IPS-18a (cell line): ENCODE data around the gene POLG.
A peak's percentile ranks its signal among the peaks of the same experiment; 100 is the strongest.

Experiments used
- H3K27ac ChIP-seq: one replicate; pipeline ENCODE4 v1.5.1; 2013; ENCODE audit warnings: low read length
- H3K27me3 ChIP-seq: one replicate; pipeline ENCODE4 v1.6.1; 2013; ENCODE audit warnings: mild to moderate bottlenecking, low read length; ENCODE audit not compliant: control insufficient read depth, insufficient read depth
- H3K36me3 ChIP-seq: one replicate; pipeline ENCODE4 v1.6.1; 2013; ENCODE audit warnings: low read depth, low read length; ENCODE audit not compliant: control insufficient read depth
- H3K4me1 ChIP-seq: one replicate; pipeline ENCODE4 v1.6.1; 2013; ENCODE audit warnings: low read depth, low read length; ENCODE audit not compliant: control insufficient read depth
- H3K4me3 ChIP-seq: one replicate; pipeline ENCODE4 v1.5.1; 2013; ENCODE audit warnings: low read length
- H3K9ac ChIP-seq: one replicate; pipeline ENCODE4 v1.6.1; 2013; ENCODE audit warnings: mild to moderate bottlenecking, low read length, moderate library complexity
- H3K9me3 ChIP-seq: one replicate; pipeline ENCODE4 v1.6.1; 2013; ENCODE audit warnings: low read depth, low read length; ENCODE audit not compliant: control insufficient read depth

The POLG gene

DNA sequence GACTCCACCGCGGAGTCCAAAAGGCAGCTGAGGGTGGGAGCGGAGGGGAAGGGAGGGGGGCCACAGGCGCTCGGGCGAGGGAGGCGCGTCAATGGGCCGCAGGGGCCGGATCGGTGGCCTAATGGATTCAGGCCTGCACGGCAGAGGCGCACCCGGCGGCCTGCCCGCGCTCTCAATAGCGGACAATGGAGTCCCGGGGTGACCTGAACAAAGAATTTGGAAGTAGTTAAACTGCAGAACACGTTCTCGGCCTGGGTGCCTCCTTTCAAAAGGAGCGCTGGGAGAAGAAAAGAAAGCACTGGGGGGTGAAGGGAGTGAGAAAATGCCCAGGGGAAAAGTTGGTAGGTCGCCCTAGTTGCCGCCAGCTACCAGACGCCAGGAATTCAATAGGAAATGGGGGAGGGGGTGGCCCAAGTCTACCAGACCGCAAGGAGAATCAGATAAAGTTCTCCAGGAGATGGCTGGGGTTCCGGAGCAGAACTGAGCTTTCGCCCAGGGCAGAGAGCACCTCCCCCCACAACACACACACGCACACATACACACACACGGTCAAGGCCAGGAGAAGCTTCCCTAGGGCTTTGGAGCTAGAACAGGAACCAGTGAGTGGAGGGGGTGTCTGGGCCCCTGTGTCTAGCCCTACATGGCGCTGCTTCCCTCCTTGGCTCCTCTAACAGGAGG, 25.8 kb upstream of the POLG start:
- H3K4me3 ChIP-seq, result no peak overlapping the region
- no peak overlapping the region for H3K9ac ChIP-seq
- H3K36me3 ChIP-seq, result no peaks in the 10 kb centered on the region
- peaks cover 3% of the 10 kb centered on the region for H3K4me1 ChIP-seq
- no peaks in the 10 kb centered on the region for H3K9me3 ChIP-seq
- H3K27me3 ChIP-seq, result peaks cover 100% of the 10 kb centered on the region
- no peak overlapping the region for H3K27ac ChIP-seq

DNA sequence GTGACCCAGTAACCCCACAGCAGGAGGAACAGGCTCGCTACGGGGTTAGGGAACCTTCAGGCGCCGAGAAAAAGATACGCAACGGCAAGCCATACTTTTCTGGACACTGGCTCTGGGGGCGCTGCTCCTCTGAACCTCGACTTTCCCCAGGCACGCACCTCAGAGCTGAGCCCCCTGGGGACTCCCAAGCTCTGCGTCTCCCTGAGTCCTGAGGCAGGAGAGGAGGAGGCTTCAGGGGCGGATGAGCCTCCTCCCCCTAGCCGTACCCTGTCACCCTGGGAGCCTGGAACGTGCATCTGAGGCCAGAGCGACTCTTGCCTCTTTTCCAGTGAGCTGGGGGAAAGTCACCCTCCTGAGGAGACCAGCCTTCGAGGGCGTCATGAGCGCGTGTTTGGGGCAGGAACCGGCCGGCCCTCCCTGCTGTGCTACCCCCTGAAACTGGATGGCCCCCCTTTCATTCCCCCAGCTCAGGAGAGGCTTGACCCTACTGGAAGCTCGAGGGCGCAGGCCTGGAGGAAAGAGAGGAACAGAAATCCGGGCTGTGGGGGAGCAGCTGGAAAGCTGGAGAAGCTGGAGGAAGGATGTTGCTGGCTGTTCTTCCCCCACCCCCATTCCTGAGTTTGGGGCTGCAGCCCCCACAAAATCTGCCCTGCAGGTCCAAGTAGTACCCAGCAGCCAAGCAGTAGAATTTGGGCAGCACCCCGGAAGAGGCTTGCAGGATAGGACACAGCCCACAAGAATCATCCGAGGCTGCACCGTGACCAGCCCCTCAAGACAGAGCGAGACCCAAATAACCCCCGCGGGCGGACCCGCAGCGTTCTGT, 25.1 kb upstream of the POLG start:
- H3K36me3 ChIP-seq, result no peaks in the 10 kb centered on the region
- no peak overlapping the region for H3K9ac ChIP-seq
- H3K4me3 ChIP-seq, result no peak overlapping the region
- H3K27ac ChIP-seq, result no peak overlapping the region
- peaks cover 100% of the 10 kb centered on the region for H3K27me3 ChIP-seq
- H3K4me1 ChIP-seq, result peaks cover 3% of the 10 kb centered on the region
- no peaks in the 10 kb centered on the region for H3K9me3 ChIP-seq

DNA sequence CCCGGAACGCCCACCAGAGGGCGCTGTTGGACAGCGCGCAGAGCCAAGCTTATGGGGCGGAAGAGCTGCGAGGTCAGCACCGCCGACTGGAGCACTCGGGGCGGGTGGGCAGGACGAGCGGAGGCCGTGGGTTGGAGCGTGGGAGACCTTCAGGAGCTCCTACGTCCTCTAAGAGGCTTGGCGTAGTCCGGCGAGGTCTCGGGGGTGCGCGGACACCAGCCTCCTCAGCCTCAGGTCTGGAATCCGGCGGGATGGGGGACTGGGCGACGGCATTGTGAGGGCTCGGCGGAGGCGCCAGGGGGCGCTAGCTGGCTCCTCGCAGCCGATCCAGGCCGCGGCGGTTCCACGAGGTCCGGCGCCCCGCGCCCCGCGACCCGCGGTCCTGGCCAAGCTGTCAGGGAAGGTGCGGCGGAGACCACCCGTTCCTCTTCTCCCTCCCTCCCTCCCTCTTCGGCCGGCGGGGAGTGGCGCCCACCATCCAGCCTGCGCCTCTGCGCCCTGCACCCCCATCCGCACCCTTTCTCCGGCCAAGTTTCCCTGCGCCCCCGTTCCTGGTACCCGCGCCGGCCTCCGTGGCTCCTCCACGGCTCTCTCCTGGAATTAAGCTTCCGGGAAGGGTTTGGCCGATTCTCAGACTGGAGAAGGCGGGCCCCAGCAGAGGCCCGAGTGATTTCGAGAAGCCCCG, 24.3 kb upstream of the POLG start:
- Histone ChIP-seq H3K9ac (no peak overlapping the region), H3K27ac (no peak overlapping the region), H3K27me3 (peaks cover 97% of the 10 kb centered on the region)

DNA sequence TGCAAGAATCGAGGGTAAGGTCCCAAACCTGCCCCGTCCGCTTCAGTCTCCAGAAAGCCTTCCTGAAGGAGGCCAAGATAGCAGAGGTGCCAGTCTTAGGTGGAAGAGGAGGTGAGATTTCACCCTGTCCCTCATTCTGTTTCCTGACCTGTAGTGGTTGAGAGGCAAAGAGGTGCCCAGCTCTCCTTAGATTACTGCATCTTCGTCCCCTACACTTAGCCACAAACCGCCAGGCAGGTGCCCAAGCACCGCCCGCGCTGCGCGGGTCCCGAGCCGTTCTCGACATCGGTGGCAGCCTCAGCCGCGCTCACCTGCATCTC, 23.8 kb upstream of the POLG start:
- peaks cover 3% of the 10 kb centered on the region for H3K4me1 ChIP-seq
- H3K4me3 ChIP-seq, result peak overlapping the region; percentile 48
- no peak overlapping the region for H3K9ac ChIP-seq
- H3K36me3 ChIP-seq, result no peaks in the 10 kb centered on the region
- H3K27me3 ChIP-seq, result peaks cover 94% of the 10 kb centered on the region
- no peak overlapping the region for H3K27ac ChIP-seq
- no peaks in the 10 kb centered on the region for H3K9me3 ChIP-seq

More for the DNA sequence above, 24.3 kb upstream of the POLG start:
- Histone ChIP-seq H3K9me3 (no peaks in the 10 kb centered on the region), H3K36me3 (no peaks in the 10 kb centered on the region), H3K4me3 (peak overlapping the region; percentile 48), H3K4me1 (peaks cover 3% of the 10 kb centered on the region)

DNA sequence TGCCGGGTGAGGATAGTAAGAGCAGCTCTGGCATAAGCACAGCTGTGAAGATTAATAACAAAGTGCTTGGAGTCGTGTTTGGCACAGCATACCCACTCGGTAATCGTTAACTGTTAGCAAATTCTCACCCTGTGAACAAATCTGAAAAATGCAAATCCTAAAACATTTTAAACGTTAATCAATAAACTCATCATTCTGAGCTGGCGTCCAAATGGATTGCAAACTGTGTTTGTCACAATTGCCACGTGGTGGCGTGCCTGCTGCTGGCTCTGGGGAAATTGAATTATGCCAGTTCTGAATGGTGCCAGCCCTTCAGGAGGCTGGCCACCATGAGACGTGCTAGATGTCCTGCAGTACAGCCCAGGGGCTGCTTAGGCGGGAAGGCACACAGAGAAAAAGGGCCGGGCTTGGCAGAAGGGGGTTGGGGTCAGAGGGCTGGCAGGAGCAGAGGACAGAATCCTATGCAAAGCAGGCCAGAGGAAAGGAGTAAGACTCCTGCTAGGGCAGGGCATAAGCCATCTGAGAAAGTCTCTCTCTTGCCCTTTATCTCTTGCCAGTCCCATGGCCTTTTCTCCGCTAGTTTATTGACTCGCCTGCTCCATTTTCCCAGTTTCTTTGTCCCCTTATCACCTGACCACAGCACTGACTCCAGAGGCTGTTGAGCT, 22.1 kb upstream of the POLG start:
- Histone ChIP-seq H3K9ac (no peak overlapping the region), H3K27ac (no peak overlapping the region), H3K4me3 (no peak overlapping the region), H3K36me3 (no peaks in the 10 kb centered on the region), H3K4me1 (peaks cover 3% of the 10 kb centered on the region), H3K27me3 (peaks cover 82% of the 10 kb centered on the region), H3K9me3 (no peaks in the 10 kb centered on the region)

DNA sequence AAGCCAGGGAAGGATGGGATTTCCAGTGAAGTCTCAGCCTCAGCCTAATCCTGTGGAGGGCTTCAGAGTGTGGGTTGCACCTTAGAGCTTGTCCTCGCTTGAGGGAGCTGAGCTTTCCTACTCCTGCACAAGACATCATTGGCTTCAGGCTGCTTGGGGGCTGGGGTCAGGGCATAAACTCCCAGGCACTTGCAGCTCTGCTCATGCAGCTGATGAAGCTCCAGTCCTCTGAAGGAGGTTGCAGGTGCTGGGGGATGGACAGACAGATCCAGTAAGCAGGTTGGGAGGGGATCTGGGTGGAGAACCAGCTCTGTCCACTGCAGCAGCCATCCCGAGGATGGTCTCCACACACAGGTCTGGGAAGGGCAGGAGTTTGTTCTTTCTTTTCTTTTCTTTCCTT, 19.4 kb upstream of the POLG start:
- H3K4me3 ChIP-seq, result no peak overlapping the region
- H3K27me3 ChIP-seq, result peaks cover 55% of the 10 kb centered on the region
- H3K9me3 ChIP-seq, result no peaks in the 10 kb centered on the region
- H3K36me3 ChIP-seq, result no peaks in the 10 kb centered on the region
- no peak overlapping the region for H3K9ac ChIP-seq
- no peaks in the 10 kb centered on the region for H3K4me1 ChIP-seq
- no peak overlapping the region for H3K27ac ChIP-seq

DNA sequence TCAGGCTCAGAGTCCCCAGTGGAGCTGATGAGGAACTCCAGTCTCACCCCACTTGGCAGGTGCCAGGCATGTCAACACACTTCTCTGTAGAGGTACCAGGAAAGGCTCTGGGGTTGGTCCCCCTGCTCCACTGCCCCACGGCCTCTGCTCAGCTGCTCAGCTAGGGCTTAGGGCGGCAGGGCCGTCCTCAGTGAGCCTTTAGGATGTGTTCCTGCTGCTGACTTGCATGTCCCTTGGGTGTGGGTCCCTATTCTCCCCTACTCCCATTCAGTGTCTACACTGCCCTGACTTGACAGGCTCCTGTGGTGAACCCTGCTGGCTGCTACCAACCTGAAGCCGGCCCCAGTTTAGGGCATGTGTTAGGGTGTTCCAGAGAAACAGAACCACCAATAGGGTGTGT, 17.9 kb upstream of the POLG start:
- Histone ChIP-seq H3K4me1 (no peaks in the 10 kb centered on the region), H3K4me3 (no peak overlapping the region), H3K27me3 (peaks cover 40% of the 10 kb centered on the region), H3K9me3 (no peaks in the 10 kb centered on the region), H3K9ac (no peak overlapping the region), H3K36me3 (no peaks in the 10 kb centered on the region), H3K27ac (no peak overlapping the region)

DNA sequence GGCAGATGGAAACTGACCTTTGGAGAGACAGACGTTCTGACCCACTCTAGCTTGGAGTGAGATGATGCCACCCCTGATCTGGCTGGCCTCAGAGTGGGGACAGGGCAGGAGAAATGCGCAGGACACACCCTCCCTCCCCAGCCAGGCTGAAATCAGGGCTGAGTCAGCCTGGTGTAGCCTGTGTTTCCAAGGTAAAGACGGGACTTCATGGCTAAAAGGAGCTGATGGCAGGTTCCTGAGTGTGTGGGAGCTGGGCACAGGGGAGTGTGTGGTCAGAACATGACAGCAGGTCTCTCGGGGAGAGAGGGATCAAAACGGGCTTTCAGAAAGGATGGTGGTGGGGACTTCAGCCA, 14.6 kb upstream of the POLG start:
- Histone ChIP-seq H3K36me3 (no peaks in the 10 kb centered on the region), H3K9me3 (no peaks in the 10 kb centered on the region), H3K9ac (no peak overlapping the region), H3K4me1 (peaks cover 4% of the 10 kb centered on the region), H3K27me3 (peaks cover 10% of the 10 kb centered on the region), H3K27ac (no peak overlapping the region), H3K4me3 (no peak overlapping the region)

DNA sequence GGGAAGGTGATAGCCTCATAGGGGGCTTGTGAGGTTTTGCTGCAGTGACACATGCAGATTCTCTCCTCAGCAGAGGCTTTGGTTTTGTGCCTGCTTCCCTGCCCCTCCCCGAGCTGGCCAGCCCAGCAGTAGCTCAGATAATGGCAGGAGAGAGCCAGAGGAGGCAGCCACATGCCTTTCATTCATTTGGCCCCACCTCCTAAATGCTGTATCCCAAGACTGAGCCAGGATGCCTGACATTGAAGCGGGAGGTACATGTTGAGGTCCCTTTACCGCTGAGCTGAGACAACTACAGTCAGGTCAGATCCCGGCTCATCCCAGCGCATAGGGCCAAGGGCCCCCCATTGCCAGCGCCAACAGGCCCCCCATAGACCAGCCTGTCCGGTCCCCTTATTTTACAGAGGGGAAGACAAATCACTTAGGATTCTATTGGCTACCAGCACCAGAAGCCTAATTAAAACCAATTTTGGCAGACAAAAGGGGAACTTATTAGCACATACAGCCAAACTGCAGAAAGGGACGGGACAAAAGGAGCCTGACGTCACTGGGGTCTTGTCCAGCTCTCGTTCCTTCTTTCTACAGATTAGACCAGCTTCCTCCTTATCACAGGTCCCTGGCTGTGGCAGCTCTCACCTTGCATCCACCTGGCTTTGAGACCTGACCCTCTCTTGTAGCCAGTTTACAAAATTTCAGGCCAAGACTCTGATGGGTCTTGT, 12.1 kb upstream of the POLG start:
- H3K4me1 ChIP-seq, result peaks cover 4% of the 10 kb centered on the region

DNA sequence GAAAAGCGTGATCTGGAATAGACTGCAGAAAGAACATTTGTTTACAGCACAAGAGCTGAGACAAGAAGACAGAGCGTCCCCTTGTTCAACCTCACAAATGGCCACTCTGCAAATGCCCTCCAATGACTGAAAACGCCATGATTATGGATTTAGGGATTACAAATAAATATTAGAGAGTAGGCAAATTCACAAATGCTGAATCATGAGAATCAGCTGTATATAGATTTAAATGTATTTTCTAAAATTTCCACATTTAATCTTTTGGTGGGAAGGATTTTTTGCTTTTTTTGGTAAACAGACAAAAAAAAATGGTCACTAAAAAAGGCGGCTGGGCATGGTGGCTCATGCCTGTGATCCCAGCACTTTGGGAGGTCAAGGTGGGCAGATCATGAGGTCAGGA, 10.6 kb upstream of the POLG start:
- peaks cover 4% of the 10 kb centered on the region for H3K4me1 ChIP-seq
- no peak overlapping the region for H3K9ac ChIP-seq
- H3K27ac ChIP-seq, result no peak overlapping the region
- no peaks in the 10 kb centered on the region for H3K36me3 ChIP-seq
- no peaks in the 10 kb centered on the region for H3K9me3 ChIP-seq
- H3K4me3 ChIP-seq, result no peak overlapping the region
- H3K27me3 ChIP-seq, result no peaks in the 10 kb centered on the region

More for the DNA sequence above, 12.1 kb upstream of the POLG start:
- Histone ChIP-seq H3K9me3 (no peaks in the 10 kb centered on the region), H3K36me3 (no peaks in the 10 kb centered on the region), H3K4me3 (no peak overlapping the region), H3K9ac (no peak overlapping the region), H3K27ac (no peak overlapping the region), H3K27me3 (no peaks in the 10 kb centered on the region)

DNA sequence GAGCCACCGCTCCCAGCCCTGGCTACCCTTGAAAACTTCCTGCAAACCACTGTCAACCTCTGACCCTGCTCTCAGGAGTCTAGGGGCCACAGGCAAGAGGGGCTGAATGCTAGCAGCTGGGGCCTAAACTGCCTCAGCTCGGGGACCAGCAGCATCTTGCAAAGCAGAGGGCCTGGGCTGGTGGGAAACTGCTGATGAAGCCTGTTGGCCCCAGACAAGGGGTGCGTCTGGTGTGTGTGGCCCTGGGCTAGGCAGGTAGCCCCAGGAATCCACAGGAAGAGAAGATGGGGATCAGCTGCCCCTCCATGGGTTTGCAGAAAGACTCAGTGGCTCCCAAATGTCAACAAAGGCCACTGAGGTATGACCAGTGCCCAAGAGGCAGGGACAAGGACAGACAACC, 8.2 kb upstream of the POLG start:
- H3K4me1 ChIP-seq, result peaks cover 4% of the 10 kb centered on the region
- H3K27me3 ChIP-seq, result no peaks in the 10 kb centered on the region
- no peaks in the 10 kb centered on the region for H3K9me3 ChIP-seq
- no peak overlapping the region for H3K9ac ChIP-seq
- H3K4me3 ChIP-seq, result no peak overlapping the region
- no peaks in the 10 kb centered on the region for H3K36me3 ChIP-seq
- no peak overlapping the region for H3K27ac ChIP-seq
